HEK293 (cell line): ENCODE measurements around the gene POLN.

Experiments
- BCL11A ChIP-seq: fragments of 450-650 bp; formaldehyde crosslinking; IDR thresholded peaks from 2 replicates; pipeline ENCODE4 v1.5.1; 2016; ENCODE audit warnings: low read depth, missing biosample characterization, missing genetic modification characterization
- ZNF10 ChIP-seq: fragments of 450-650 bp; formaldehyde crosslinking; IDR thresholded peaks from 2 replicates; pipeline ENCODE4 v1.5.1; 2017; ENCODE audit warnings: missing biosample characterization, missing genetic modification characterization
- ZNF19 ChIP-seq: fragments of 450-650 bp; formaldehyde crosslinking; IDR thresholded peaks from 2 replicates; pipeline ENCODE4; 2016; ENCODE audit warnings: missing biosample characterization, missing genetic modification characterization, low read depth
- ZNF2 ChIP-seq: fragments of 450-650 bp; formaldehyde crosslinking; IDR thresholded peaks from 2 replicates; pipeline ENCODE4 v1.5.1; 2016; ENCODE audit warnings: missing biosample characterization, missing genetic modification characterization
- ZNF292 ChIP-seq: fragments of 450-650 bp; formaldehyde crosslinking; IDR thresholded peaks from 2 replicates; pipeline ENCODE4 v1.5.1; 2016; ENCODE audit warnings: low read depth, missing biosample characterization, missing genetic modification characterization, borderline replicate concordance
- ZNF707 ChIP-seq: fragments of 450-650 bp; formaldehyde crosslinking; IDR thresholded peaks from 2 replicates; pipeline ENCODE4 v1.5.1; 2016; ENCODE audit warnings: missing biosample characterization, missing genetic modification characterization
- ZNF76 ChIP-seq: fragments of 450-650 bp; formaldehyde crosslinking; IDR thresholded peaks from 2 replicates; pipeline ENCODE4; 2016; ENCODE audit warnings: low read depth, missing biosample characterization, missing genetic modification characterization, borderline replicate concordance
- ZNF768 ChIP-seq: fragments of 450-650 bp; formaldehyde crosslinking; IDR thresholded peaks from 2 replicates; pipeline ENCODE4 v1.5.1; 2018; ENCODE audit warnings: missing biosample characterization, mild to moderate bottlenecking, missing genetic modification characterization
- TF ChIP-seq, protein P1 (sequence below): fragments of 450-650 bp; formaldehyde crosslinking; IDR thresholded peaks from 2 replicates; pipeline ENCODE4 v1.5.1; 2016; ENCODE audit warnings: missing biosample characterization, missing genetic modification characterization
- TF ChIP-seq, protein P2 (sequence below): fragments of 450-650 bp; formaldehyde crosslinking; IDR thresholded peaks from 2 replicates; pipeline ENCODE4 v1.5.1; 2017; ENCODE audit warnings: missing biosample characterization, missing genetic modification characterization
- TF ChIP-seq, protein P3 (sequence below): fragments of 450-650 bp; formaldehyde crosslinking; IDR thresholded peaks from 2 replicates; pipeline ENCODE4 v1.5.1; 2017; ENCODE audit warnings: missing biosample characterization, missing genetic modification characterization
- TF ChIP-seq, protein P4 (sequence below): fragments of 450-650 bp; formaldehyde crosslinking; IDR thresholded peaks from 2 replicates; pipeline ENCODE4 v1.5.1; 2016; ENCODE audit warnings: missing biosample characterization, missing genetic modification characterization
- TF ChIP-seq, protein P5 (sequence below): fragments of 450-650 bp; formaldehyde crosslinking; IDR thresholded peaks from 2 replicates; pipeline ENCODE4 v1.5.1; 2017; ENCODE audit warnings: missing biosample characterization, mild to moderate bottlenecking, missing genetic modification characterization, moderate library complexity

DNA sequence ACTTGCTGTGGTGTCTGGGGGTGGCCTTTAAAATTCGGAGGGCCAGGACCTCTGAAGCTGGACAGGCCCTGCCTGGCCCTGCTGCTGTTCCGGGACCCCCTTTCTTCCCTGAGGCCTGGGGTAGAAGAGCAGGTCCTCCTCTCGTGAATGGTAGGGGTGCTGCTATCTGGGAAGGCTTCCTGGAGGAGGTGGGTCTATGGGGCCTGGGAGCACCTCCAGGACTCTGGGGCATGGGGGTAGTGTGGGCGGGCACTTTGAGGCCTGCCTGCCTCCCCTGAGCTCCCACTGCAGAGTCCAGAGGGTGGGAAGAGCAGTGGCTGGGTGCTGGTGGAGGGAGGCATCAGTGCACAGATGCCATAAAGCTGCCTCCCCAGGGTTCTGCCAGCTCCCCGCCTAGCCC lies 24.9 kb upstream of the POLN start:
- TF ChIP-seq, protein P1, sequence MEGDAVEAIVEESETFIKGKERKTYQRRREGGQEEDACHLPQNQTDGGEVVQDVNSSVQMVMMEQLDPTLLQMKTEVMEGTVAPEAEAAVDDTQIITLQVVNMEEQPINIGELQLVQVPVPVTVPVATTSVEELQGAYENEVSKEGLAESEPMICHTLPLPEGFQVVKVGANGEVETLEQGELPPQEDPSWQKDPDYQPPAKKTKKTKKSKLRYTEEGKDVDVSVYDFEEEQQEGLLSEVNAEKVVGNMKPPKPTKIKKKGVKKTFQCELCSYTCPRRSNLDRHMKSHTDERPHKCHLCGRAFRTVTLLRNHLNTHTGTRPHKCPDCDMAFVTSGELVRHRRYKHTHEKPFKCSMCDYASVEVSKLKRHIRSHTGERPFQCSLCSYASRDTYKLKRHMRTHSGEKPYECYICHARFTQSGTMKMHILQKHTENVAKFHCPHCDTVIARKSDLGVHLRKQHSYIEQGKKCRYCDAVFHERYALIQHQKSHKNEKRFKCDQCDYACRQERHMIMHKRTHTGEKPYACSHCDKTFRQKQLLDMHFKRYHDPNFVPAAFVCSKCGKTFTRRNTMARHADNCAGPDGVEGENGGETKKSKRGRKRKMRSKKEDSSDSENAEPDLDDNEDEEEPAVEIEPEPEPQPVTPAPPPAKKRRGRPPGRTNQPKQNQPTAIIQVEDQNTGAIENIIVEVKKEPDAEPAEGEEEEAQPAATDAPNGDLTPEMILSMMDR = no peak
- no peak for TF ChIP-seq ZNF707 (tag by site-specific recombination)
- TF ChIP-seq, protein P2, sequence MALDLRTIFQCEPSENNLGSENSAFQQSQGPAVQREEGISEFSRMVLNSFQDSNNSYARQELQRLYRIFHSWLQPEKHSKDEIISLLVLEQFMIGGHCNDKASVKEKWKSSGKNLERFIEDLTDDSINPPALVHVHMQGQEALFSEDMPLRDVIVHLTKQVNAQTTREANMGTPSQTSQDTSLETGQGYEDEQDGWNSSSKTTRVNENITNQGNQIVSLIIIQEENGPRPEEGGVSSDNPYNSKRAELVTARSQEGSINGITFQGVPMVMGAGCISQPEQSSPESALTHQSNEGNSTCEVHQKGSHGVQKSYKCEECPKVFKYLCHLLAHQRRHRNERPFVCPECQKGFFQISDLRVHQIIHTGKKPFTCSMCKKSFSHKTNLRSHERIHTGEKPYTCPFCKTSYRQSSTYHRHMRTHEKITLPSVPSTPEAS (tag by site-specific recombination) = no peak
- TF ChIP-seq, protein P3, sequence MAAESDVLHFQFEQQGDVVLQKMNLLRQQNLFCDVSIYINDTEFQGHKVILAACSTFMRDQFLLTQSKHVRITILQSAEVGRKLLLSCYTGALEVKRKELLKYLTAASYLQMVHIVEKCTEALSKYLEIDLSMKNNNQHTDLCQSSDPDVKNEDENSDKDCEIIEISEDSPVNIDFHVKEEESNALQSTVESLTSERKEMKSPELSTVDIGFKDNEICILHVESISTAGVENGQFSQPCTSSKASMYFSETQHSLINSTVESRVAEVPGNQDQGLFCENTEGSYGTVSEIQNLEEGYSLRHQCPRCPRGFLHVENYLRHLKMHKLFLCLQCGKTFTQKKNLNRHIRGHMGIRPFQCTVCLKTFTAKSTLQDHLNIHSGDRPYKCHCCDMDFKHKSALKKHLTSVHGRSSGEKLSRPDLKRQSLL (tag by site-specific recombination) = no peak
- TF ChIP-seq, protein P4, sequence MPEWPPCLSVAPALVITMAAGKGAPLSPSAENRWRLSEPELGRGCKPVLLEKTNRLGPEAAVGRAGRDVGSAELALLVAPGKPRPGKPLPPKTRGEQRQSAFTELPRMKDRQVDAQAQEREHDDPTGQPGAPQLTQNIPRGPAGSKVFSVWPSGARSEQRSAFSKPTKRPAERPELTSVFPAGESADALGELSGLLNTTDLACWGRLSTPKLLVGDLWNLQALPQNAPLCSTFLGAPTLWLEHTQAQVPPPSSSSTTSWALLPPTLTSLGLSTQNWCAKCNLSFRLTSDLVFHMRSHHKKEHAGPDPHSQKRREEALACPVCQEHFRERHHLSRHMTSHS (tag by site-specific recombination) = no peak
- TF ChIP-seq ZNF76 (tag by site-specific recombination) = no peak
- TF ChIP-seq ZNF292 (tag by site-specific recombination) = no peak
- TF ChIP-seq, protein P5, sequence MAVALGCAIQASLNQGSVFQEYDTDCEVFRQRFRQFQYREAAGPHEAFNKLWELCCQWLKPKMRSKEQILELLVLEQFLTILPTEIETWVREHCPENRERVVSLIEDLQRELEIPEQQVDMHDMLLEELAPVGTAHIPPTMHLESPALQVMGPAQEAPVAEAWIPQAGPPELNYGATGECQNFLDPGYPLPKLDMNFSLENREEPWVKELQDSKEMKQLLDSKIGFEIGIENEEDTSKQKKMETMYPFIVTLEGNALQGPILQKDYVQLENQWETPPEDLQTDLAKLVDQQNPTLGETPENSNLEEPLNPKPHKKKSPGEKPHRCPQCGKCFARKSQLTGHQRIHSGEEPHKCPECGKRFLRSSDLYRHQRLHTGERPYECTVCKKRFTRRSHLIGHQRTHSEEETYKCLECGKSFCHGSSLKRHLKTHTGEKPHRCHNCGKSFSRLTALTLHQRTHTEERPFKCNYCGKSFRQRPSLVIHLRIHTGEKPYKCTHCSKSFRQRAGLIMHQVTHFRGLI (tag by site-specific recombination) = no peak
- no peak for TF ChIP-seq ZNF768 (tag by site-specific recombination)
- TF ChIP-seq ZNF19 (tag by site-specific recombination) = no peak
- no peak for TF ChIP-seq ZNF2 (tag by site-specific recombination)
- no peak for TF ChIP-seq BCL11A (tag by site-specific recombination)
- TF ChIP-seq ZNF10 (tag by site-specific recombination) = no peak
